ENCODE measurements around the gene ECSCR.

Gene ECSCR

DNA sequence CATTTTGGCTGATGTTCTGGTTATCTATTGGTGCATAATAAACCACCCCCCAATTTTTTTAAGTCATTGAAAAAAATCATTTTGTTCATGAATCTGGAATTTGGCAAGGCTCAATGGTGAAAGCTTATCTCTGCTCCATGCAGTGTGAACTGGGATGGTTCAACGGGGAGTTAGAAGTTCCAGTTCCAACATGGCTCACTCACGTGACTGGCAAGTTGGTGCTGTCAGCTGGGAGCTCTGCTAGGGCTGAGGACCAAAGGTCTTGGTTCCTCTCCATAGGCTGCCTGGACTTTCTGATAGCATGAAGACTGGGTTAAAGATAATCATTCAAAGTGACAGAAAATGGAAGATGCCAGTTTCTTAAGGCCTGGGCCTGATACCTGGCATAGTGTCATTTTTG is 55.6 kb downstream of the ECSCR start:
- Histone ChIP-seq H3K9me3 (ENCODE audit: severe bottlenecking) (no peaks in the 10 kb centered on the region), H3K36me3 (ENCODE audit: low read depth) (no peaks in the 10 kb centered on the region), H3K27me3 (ENCODE audit: insufficient read depth, poor library complexity, severe bottlenecking) (no peaks in the 10 kb centered on the region), H3K27ac (ENCODE audit: poor library complexity, severe bottlenecking) (no peak overlapping the region), H3K4me3 (ENCODE audit: severe bottlenecking) (no peak overlapping the region), H3K4me1 (ENCODE audit: insufficient read depth, poor library complexity, severe bottlenecking) (peaks cover 10% of the 10 kb centered on the region)
- peak; percentile 11 for DNase-seq (ENCODE audit: low spot score)
- TF ChIP-seq, protein P1, sequence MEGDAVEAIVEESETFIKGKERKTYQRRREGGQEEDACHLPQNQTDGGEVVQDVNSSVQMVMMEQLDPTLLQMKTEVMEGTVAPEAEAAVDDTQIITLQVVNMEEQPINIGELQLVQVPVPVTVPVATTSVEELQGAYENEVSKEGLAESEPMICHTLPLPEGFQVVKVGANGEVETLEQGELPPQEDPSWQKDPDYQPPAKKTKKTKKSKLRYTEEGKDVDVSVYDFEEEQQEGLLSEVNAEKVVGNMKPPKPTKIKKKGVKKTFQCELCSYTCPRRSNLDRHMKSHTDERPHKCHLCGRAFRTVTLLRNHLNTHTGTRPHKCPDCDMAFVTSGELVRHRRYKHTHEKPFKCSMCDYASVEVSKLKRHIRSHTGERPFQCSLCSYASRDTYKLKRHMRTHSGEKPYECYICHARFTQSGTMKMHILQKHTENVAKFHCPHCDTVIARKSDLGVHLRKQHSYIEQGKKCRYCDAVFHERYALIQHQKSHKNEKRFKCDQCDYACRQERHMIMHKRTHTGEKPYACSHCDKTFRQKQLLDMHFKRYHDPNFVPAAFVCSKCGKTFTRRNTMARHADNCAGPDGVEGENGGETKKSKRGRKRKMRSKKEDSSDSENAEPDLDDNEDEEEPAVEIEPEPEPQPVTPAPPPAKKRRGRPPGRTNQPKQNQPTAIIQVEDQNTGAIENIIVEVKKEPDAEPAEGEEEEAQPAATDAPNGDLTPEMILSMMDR (IDR thresholded peaks at IDR 0.05; ENCODE audit: poor library complexity, severe bottlenecking): no peak
- no peak for ATAC-seq (ENCODE audit: low read depth)

GRCh38 chr5:139404484-139404840 is 58.1 kb downstream of the ECSCR start:
- Histone ChIP-seq H3K27ac (ENCODE audit: poor library complexity, severe bottlenecking) (peak overlapping the region; percentile 76), H3K4me3 (ENCODE audit: severe bottlenecking) (peak overlapping the region; percentile 39), H3K9me3 (ENCODE audit: severe bottlenecking) (no peaks in the 10 kb centered on the region), H3K4me1 (ENCODE audit: insufficient read depth, poor library complexity, severe bottlenecking) (peaks cover 10% of the 10 kb centered on the region), H3K27me3 (ENCODE audit: insufficient read depth, poor library complexity, severe bottlenecking) (no peaks in the 10 kb centered on the region), H3K36me3 (ENCODE audit: low read depth) (no peaks in the 10 kb centered on the region)
- ATAC-seq (ENCODE audit: low read depth) (no peak), DNase-seq (ENCODE audit: low spot score) (no peak)
- TF ChIP-seq, protein P1 (IDR thresholded peaks at IDR 0.05; ENCODE audit: poor library complexity, severe bottlenecking): no peak

- Histone ChIP-seq H3K36me3 (ENCODE audit: low read depth) (no peaks in the 10 kb centered on the region), H3K4me3 (ENCODE audit: severe bottlenecking) (peak within 1 kb of the TSS; percentile 39), H3K27me3 (ENCODE audit: insufficient read depth, poor library complexity, severe bottlenecking) (no peaks in the 10 kb centered on the region), H3K27ac (ENCODE audit: poor library complexity, severe bottlenecking) (peak within 1 kb of the TSS; percentile 76), H3K4me1 (ENCODE audit: insufficient read depth, poor library complexity, severe bottlenecking) (peaks cover 10% of the 10 kb centered on the region), H3K9me3 (ENCODE audit: severe bottlenecking) (no peaks in the 10 kb centered on the region)
- ATAC-seq (ENCODE audit: low read depth): peak; percentile 93
- TF ChIP-seq, protein P1 (IDR thresholded peaks at IDR 0.05; ENCODE audit: poor library complexity, severe bottlenecking): no peak
- DNase-seq (ENCODE audit: low spot score): peak; percentile 99
Observed at GRCh38 chr5:139403787-139404483, 58.6 kb downstream of the ECSCR start, which contains the start of gene SPATA24. Gene SPATA24, minus strand, starts transcription at chr5:139404089. Its CDS starts 29 bp downstream, at chr5:139404060.

DNA sequence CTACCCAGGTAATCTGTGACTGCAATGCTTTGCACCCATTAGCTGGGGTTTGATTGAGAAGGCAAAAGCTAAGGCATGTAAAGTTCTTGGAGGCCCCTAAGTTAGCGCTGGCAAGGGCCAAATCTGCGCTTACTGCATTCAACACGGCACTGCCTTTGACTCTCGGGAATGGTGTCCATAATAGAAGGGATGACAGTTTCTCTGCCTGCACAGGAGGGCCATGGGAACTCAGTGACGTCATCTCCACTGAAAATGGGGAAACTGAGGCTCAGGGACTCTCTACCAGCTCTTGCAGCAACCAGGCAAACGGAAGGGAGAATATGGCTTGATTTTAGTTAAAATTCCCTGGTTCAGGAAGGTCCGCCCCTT is 59.1 kb downstream of the ECSCR start:
- peak overlapping the region; percentile 76 for H3K27ac ChIP-seq (ENCODE audit: poor library complexity, severe bottlenecking)
- peaks cover 10% of the 10 kb centered on the region for H3K4me1 ChIP-seq (ENCODE audit: insufficient read depth, poor library complexity, severe bottlenecking)
- no peaks in the 10 kb centered on the region for H3K36me3 ChIP-seq (ENCODE audit: low read depth)
- ATAC-seq (ENCODE audit: low read depth) (peak; percentile 4), DNase-seq (ENCODE audit: low spot score) (no peak)
- no peaks in the 10 kb centered on the region for H3K9me3 ChIP-seq (ENCODE audit: severe bottlenecking)
- TF ChIP-seq, protein P1 (IDR thresholded peaks at IDR 0.05; ENCODE audit: poor library complexity, severe bottlenecking): no peak
- peak overlapping the region; percentile 39 for H3K4me3 ChIP-seq (ENCODE audit: severe bottlenecking)
- no peaks in the 10 kb centered on the region for H3K27me3 ChIP-seq (ENCODE audit: insufficient read depth, poor library complexity, severe bottlenecking)

DNA sequence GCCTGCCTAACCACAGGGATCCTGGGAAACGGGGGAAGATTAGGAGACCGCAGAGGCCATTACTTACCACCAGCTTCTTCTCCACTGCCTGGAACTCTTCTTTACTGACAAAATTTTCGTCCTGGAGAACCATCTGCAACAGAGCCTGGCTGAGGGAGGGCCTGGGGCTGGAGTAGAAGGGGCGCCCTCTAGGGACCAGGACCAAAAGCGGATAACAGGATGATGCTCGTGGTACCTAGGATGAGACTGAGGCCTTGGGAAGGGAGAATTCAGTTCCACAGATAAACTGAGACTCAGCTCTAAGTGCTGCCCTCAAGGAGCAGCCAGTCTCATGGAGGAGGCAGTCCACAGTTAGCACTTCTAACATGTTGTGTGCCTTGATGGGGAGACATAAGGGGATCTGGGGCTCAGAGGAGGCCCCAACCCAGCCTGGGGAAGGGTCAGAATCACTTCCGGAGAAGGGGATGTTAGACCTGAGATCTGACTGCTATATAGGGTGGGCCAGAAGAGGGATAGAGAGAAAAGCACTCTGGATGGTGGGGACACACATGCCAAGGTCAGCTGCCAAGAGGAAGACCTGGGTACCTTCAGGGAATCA is 59.9 kb downstream of the ECSCR start:
- no peak for ATAC-seq (ENCODE audit: low read depth)
- H3K27ac ChIP-seq (ENCODE audit: poor library complexity, severe bottlenecking): peak overlapping the region; percentile 76

More for the DNA sequence above, 59.9 kb downstream of the ECSCR start:
- TF ChIP-seq, protein P1 (IDR thresholded peaks at IDR 0.05; ENCODE audit: poor library complexity, severe bottlenecking): peak; percentile 62
- no peak for DNase-seq (ENCODE audit: low spot score)
- Histone ChIP-seq H3K4me3 (ENCODE audit: severe bottlenecking) (no peak overlapping the region), H3K36me3 (ENCODE audit: low read depth) (no peaks in the 10 kb centered on the region), H3K4me1 (ENCODE audit: insufficient read depth, poor library complexity, severe bottlenecking) (peaks cover 10% of the 10 kb centered on the region), H3K27me3 (ENCODE audit: insufficient read depth, poor library complexity, severe bottlenecking) (no peaks in the 10 kb centered on the region), H3K9me3 (ENCODE audit: severe bottlenecking) (no peaks in the 10 kb centered on the region)
